Gastrocnemius medialis (tissue), 4 donors: ENCODE measurements around the gene SIK3. TPM values are rescaled to one million over a fixed set of nuclear protein-coding genes. Genes with fewer than 3 reads are reported as not detected.

Experiments
- ATAC-seq, 2 donors: fragments of 150-250 bp; one replicate each; pipeline ENCODE4 v1.9.1; 2016
- DNase-seq, 2 donors: peaks; one replicate each; pipeline ENCODE4 v3.0.0-alpha.2; 2019
- H3K27ac ChIP-seq, 4 donors: fragments of 200-600 bp; sonication (generic); 1 replicate in 1 of 4; 2 replicates in 3 of 4; pipeline ENCODE4 v1.5.1; 2016 to 2018; ENCODE audit warnings: mild to moderate bottlenecking in 2 of 4, moderate library complexity in 1 of 4
- H3K27me3 ChIP-seq, 3 donors: fragments of 200-600 bp; sonication (generic) in 2 of 3; 1 replicate in 1 of 3; 2 replicates in 2 of 3; pipeline versions ENCODE4 v1.5.1 to v1.6.0; 2016 to 2019; ENCODE audit warnings: mild to moderate bottlenecking in 1 of 3, moderate library complexity in 1 of 3
- H3K36me3 ChIP-seq, 2 donors: fragments of 200-600 bp; sonication (generic) in 1 of 2; one replicate each; pipeline ENCODE4 v1.5.1; 2017 to 2018
- H3K4me1 ChIP-seq, 2 donors: fragments of 200-600 bp; sonication (generic) in 1 of 2; one replicate each; pipeline ENCODE4 v1.5.1; 2016 to 2017; ENCODE audit warnings: mild to moderate bottlenecking in 2 of 2
- H3K4me3 ChIP-seq, 4 donors: fragments of 200-600 bp; sonication (generic) in 3 of 4; 1 replicate in 1 of 4; 2 replicates in 3 of 4; pipeline ENCODE4 v1.5.1; 2016 to 2019; ENCODE audit warnings: mild to moderate bottlenecking in 2 of 4
- H3K9me3 ChIP-seq, 3 donors: fragments of 200-600 bp; sonication (generic) in 2 of 3; 1 replicate in 1 of 3; 2 replicates in 2 of 3; pipeline ENCODE4 v1.5.1; 2016 to 2019
- CTCF ChIP-seq, 5 experiments: fragments of 450-650 bp in 3 of 5; fragments of 200-600 bp in 2 of 5; sonication (generic) in 2 of 5; IDR thresholded peaks in 4 of 5; conservative IDR thresholded peaks in 1 of 5; 1 replicate in 4 of 5; 2 replicates in 1 of 5; pipeline ENCODE4 v1.5.1; 2016 to 2019; ENCODE audit warnings: antibody characterized with exemption in 5 of 5, mild to moderate bottlenecking in 3 of 5, moderate library complexity in 3 of 5
- POLR2A ChIP-seq, 2 donors: fragments of 450-650 bp; IDR thresholded peaks; one replicate each; pipeline ENCODE4 v1.6.1; 2017; ENCODE audit warnings: antibody characterized with exemption in 2 of 2, mild to moderate bottlenecking in 2 of 2, moderate library complexity in 2 of 2
- in situ Hi-C, 4 donors: fragments of 200-750 bp; cut with MboI; loops; one replicate each; pipeline versions ENCODE4 v1.15.0 to v1.8.0; 2017; ENCODE audit warnings: low sequenced_read_pairs in 4 of 4
- intact Hi-C: fragments of 100-400 bp; cut with DNase I; formaldehyde crosslinking; loops from one replicate; pipeline ENCODE4 v1.15.1; 2023; ENCODE audit warnings: low total_unique reads
- total RNA-seq, 4 donors: library from RNA; depleted of rRNA; stranded (reverse); fragments of >200 nt; gene quantifications; one replicate each; pipeline versions ENCODE4 v1.1.0 to v1.2.3, GENCODE V29; 2016

Gene SIK3
- total RNA-seq, 4 donors from 2014 or later, result 34.4 to 42.4 (median 37.2) TPM

GRCh38 chr11:116828632-116829524, 269.4 kb downstream of the SIK3 start:
- TF ChIP-seq POLR2A (IDR thresholded peaks at IDR 0.05) (no peak), CTCF (IDR thresholded peaks at IDR 0.05 in 4 of 5, conservative IDR thresholded peaks at IDR 0.05 in 1 of 5) (no peak)
- intact Hi-C loops (no loop called here), in situ Hi-C loops (no loop called here)
- no peaks in the 10 kb centered on the region for H3K4me1 ChIP-seq
- H3K4me3 ChIP-seq, result no peak overlapping the region
- no peaks in the 10 kb centered on the region for H3K36me3 ChIP-seq
- H3K27me3 ChIP-seq, result no peaks in the 10 kb centered on the region
- H3K27ac ChIP-seq, result no peak overlapping the region
- H3K9me3 ChIP-seq, result no peaks in the 10 kb centered on the region
- no peak for DNase-seq
- no peak for ATAC-seq

GRCh38 chr11:116827461-116827860, 270.8 kb downstream of the SIK3 start:
- Histone ChIP-seq H3K9me3 (no peaks in the 10 kb centered on the region), H3K36me3 (no peaks in the 10 kb centered on the region), H3K4me3 (no peak overlapping the region), H3K4me1 (no peaks in the 10 kb centered on the region), H3K27me3 (no peaks in the 10 kb centered on the region), H3K27ac (no peak overlapping the region)
- DNase-seq, result no peak
- in situ Hi-C loops, result no loop called here
- ATAC-seq, result no peak
- intact Hi-C loops, result no loop called here
- TF ChIP-seq CTCF (IDR thresholded peaks at IDR 0.05 in 4 of 5, conservative IDR thresholded peaks at IDR 0.05 in 1 of 5) (no peak), POLR2A (IDR thresholded peaks at IDR 0.05) (no peak)

GRCh38 chr11:116826751-116827431, 271.3 kb downstream of the SIK3 start:
- H3K27me3 ChIP-seq, result no peaks in the 10 kb centered on the region
- DNase-seq, result no peak
- no peak overlapping the region for H3K27ac ChIP-seq
- intact Hi-C loops (no loop called here), in situ Hi-C loops (no loop called here)
- no peak for ATAC-seq
- no peak for TF ChIP-seq POLR2A (IDR thresholded peaks at IDR 0.05)
- TF ChIP-seq CTCF (IDR thresholded peaks at IDR 0.05 in 4 of 5, conservative IDR thresholded peaks at IDR 0.05 in 1 of 5), result no peak
- H3K36me3 ChIP-seq, result no peaks in the 10 kb centered on the region
- no peaks in the 10 kb centered on the region for H3K9me3 ChIP-seq
- no peaks in the 10 kb centered on the region for H3K4me1 ChIP-seq
- no peak overlapping the region for H3K4me3 ChIP-seq

- no peak overlapping the region for H3K27ac ChIP-seq
- no peak overlapping the region for H3K4me3 ChIP-seq
- ATAC-seq, result no peak
- TF ChIP-seq CTCF (IDR thresholded peaks at IDR 0.05 in 4 of 5, conservative IDR thresholded peaks at IDR 0.05 in 1 of 5) (no peak), POLR2A (IDR thresholded peaks at IDR 0.05) (no peak)
- intact Hi-C loops (no loop called here), in situ Hi-C loops (no loop called here)
- H3K27me3 ChIP-seq, result no peaks in the 10 kb centered on the region
- no peak for DNase-seq
- H3K36me3 ChIP-seq, result no peaks in the 10 kb centered on the region
- H3K4me1 ChIP-seq, result no peaks in the 10 kb centered on the region
- H3K9me3 ChIP-seq, result no peaks in the 10 kb centered on the region
Observed at GRCh38 chr11:116825854-116826750, 272.1 kb downstream of the SIK3 start.
